ENCODE measurements around the gene MMP21. TPM values are rescaled to one million over a fixed set of nuclear protein-coding genes. Genes with fewer than 3 reads are reported as not detected.

The MMP21 gene
- total RNA-seq, 1 experiment from 2014 or later, result not detected

DNA sequence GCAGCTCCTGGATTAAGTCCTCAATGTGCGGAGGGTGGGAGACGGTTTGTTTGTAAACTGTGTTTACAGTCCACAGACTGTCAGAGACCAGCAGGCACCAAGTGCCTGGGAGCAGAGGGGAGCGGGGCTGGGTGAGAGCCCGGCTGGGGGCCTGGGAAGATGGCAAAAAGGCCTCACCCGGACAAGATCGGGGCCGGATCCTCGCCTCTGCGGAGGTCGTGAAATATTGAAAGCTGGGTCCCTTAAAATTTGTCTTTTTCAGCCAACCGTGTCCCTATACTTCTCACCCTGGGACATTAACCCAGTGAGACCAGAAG lies 2.8 kb downstream of the MMP21 start:
- Histone ChIP-seq H4K8ac (replicated peaks; ENCODE audit: insufficient read length, low read depth, low read length) (no peak overlapping the region), H2AFZ (ENCODE audit: low read length) (no peak overlapping the region), H3K27ac (ENCODE audit: insufficient read length, low read depth, low read length) (no peak overlapping the region), H2BK20ac (ENCODE audit: low read depth, low read length, poor library complexity, severe bottlenecking) (no peak overlapping the region), H3K9me3 (ENCODE audit: control insufficient read depth, low read depth, low read length) (no peaks in the 10 kb centered on the region), H3K9ac (ENCODE audit: extremely low read depth, insufficient read length, low read length) (no peak overlapping the region), H4K91ac (ENCODE audit: insufficient read length, low read depth, low read length) (no peak overlapping the region), H3K4me2 (ENCODE audit: insufficient read depth, insufficient read length, low read length) (no peak overlapping the region), H3K18ac (ENCODE audit: insufficient read length, low read depth, low read length) (no peak overlapping the region), H3K4ac (ENCODE audit: low read depth, low read length) (no peak overlapping the region), H3T11ph (ENCODE audit: low read length) (no peak overlapping the region), H3K79me1 (ENCODE audit: insufficient read depth, low read depth, low read length, poor library complexity, severe bottlenecking) (no peaks in the 10 kb centered on the region), H2BK120ac (ENCODE audit: low read depth, low read length, poor library complexity, severe bottlenecking) (no peak overlapping the region), H4K20me1 (ENCODE audit: control insufficient read depth, insufficient read depth, insufficient read length) (no peaks in the 10 kb centered on the region), H3K27me3 (ENCODE audit: insufficient read depth, low read length) (no peaks in the 10 kb centered on the region), H2BK5ac (ENCODE audit: insufficient read length, low read length) (no peak overlapping the region), H2BK12ac (ENCODE audit: insufficient read length, low read depth, low read length) (no peak overlapping the region), H3K23ac (ENCODE audit: insufficient read length, low read depth, low read length) (no peak overlapping the region), H3K56ac (ENCODE audit: insufficient read length, low read depth, low read length) (no peak overlapping the region), H3K14ac (ENCODE audit: insufficient read depth, low read length) (no peak overlapping the region), H3K79me2 (ENCODE audit: insufficient read depth, low read length) (no peaks in the 10 kb centered on the region), H4K5ac (ENCODE audit: insufficient read length, low read depth, low read length) (no peak overlapping the region), H3K23me2 (ENCODE audit: insufficient read length, low read depth, low read length, poor library complexity, severe bottlenecking) (no peaks in the 10 kb centered on the region), H2AK5ac (ENCODE audit: insufficient read length, low read length) (no peak overlapping the region), H3K4me1 (ENCODE audit: insufficient read depth, low read length) (no peaks in the 10 kb centered on the region), H2BK15ac (ENCODE audit: low read depth, low read length) (no peak overlapping the region)
- Mint-ChIP-seq H3K4me1 (no peaks in the 10 kb centered on the region), H3K36me3 (ENCODE audit: insufficient read depth in 1 of 3, low read depth in 3 of 3) (peaks cover 0 to 2% (median 0%) of the 10 kb centered on the region in 3 experiments; a peak in 1 of 7 replicates), H3K9me3 (no peaks in the 10 kb centered on the region; a peak in 1 of 5 replicates), H3K27me3 (ENCODE audit: low read depth) (peaks cover 4% of the 10 kb centered on the region), H3K27ac (no peak overlapping the region), H3K4me3 (no peak overlapping the region)
- WGBS (ENCODE audit: extremely low coverage, insufficient read length, low lambda C conversion rate), result no CpG with 5 or more reads among the region's 11 CpGs
- TF ChIP-seq, protein P1, sequence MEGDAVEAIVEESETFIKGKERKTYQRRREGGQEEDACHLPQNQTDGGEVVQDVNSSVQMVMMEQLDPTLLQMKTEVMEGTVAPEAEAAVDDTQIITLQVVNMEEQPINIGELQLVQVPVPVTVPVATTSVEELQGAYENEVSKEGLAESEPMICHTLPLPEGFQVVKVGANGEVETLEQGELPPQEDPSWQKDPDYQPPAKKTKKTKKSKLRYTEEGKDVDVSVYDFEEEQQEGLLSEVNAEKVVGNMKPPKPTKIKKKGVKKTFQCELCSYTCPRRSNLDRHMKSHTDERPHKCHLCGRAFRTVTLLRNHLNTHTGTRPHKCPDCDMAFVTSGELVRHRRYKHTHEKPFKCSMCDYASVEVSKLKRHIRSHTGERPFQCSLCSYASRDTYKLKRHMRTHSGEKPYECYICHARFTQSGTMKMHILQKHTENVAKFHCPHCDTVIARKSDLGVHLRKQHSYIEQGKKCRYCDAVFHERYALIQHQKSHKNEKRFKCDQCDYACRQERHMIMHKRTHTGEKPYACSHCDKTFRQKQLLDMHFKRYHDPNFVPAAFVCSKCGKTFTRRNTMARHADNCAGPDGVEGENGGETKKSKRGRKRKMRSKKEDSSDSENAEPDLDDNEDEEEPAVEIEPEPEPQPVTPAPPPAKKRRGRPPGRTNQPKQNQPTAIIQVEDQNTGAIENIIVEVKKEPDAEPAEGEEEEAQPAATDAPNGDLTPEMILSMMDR (conservative IDR thresholded peaks at IDR 0.05), result no peak
- DNase-seq, result no peak

Data from H9 (cell line).